HG02840 (cell line): ENCODE measurements around the gene DAAM1.
A peak's percentile ranks its signal among the peaks of the same experiment; 100 is the strongest.

Experiments
- ATAC-seq: cut with Tn5 transposase; IDR thresholded peaks from one replicate; pipeline ENCODE4 v1.9.1; 2021; ENCODE audit warnings: mild to moderate bottlenecking, moderate library complexity, moderate number of reproducible peaks; ENCODE audit not compliant: unreplicated experiment, low FRiP score

DAAM1 gene

DNA sequence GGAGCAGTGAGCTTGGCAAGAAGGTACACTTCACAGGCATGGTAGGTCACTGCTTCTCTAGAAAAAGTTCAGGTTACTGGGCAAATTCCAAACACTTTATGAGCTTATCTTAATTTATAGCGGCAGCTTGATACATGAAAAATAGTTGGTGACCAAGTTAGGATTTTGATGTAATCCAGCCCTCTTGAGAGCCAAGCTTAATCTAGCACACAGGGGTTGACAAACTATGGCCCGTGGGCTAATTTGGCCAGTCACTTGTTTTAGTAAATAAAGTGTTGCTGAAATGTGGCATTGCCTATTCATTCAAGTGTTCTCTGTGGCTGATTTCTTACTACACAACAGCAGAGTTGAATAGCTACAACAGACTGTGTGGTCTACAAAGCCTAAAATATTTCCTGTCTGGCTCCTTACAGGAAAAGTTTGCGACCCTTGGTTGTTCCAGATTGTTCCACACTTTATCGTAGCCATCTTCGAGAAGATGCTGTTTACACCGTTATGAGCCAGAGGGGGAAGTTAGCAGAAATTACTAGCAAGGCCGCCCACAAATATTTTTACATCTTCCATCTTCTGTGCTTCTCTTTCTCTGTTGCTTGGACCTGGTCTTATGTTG, 120.9 kb downstream of the DAAM1 start:
- ATAC-seq = no peak

DNA sequence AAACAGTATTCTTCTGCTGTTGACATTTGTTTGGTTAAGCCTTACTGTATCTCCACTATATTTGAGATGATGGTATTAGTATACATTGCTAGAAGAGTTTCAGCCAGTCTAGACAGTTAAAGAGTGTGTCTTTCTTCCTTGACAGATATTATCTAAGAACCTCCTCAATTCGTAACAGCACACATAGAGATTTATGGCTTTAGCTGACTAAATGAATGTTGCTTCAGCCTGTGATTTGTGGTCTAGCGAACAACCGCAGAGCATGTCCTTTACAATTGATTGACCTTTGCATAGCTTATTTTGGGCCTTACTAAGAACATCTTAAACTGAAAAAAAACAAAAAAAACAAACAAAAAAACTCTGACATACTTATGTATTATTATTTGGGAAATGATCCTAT, 122.2 kb downstream of the DAAM1 start:
- no peak for ATAC-seq

DNA sequence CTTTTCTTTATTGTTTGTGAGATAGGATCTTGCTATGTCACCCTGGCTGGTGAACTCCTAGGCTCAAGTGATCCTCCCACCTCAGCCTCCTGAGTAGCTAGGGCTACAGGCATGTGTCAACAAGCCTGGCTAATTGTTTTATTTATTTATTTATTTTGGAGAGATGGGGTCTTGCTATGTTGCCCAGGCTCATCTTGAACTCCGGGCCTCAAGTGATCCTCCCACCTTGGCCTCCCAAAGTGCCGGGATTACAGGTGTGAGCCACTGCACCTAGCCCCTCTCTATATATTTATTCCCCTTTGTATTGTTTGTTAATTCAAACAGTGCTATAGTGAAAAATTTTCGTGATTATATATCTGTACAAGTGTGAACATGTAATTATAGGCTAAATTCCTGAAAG, 123.3 kb downstream of the DAAM1 start:
- no peak for ATAC-seq

DNA sequence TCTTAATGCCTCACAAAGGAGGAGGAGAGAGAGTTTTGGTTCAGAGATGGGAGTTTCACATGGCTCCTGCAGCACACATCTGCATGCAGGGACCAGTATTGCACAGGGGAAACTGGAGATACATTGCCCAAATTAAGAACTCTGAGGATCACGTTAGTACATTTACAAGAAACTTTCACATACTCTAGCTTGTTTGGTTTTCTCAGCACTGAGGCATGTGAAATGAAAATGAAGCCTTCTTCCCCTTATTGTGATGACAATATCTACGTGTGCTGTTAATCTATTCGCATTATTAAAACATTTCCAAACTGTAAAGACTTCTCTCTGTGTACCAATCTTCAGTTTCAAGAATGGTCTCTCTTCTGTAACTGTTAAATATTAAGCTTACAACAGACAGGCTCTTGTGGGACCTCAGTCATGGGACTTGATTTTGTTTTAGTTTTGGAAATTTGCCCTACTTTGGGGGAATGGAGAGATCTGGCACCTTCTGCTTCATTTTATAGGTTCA, 124.7 kb downstream of the DAAM1 start:
- ATAC-seq = peak; percentile 55

DNA sequence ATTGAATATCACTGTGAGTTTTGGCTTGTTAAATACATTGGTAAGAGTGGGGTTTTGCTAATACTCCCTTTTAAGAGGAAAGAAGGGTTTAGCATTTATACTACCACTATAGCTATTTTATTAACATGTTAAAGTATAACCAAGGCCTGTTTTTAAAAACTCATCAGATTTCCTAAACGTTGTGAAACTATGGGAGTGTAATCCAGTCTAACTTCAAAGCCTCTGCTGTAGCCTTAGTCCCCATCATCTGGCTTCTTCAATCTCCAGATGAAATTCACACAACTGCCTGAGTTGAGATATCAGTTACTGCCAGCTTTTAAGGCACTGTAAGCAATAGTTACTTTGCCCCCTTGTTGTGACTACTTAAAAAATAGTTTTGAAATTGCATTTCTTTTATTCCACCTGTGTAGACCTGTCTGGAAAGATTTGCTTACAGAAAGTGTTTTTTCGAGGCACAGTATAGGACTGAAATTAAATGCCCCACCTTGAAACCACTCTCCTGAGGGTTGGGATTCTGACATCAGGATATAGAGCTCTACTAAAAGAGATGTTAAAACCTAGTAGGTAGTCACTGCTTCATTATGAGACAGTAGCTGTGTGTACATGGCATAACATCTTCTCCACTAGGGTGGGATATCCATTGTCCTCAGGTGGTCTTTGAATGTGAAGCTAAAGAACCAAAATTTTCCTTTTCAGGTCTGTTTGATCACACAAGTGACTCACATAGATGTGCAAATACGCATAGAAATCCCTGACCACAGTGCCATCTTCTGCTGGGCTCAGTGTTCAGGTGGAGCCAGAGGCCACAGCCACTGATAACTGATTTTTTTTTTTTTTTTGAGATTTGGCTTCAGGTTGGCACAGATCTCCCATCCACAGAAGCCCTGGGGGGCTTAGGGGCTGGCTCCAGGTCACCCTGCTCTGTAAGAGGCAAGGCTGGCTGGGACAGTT, 125.5 kb downstream of the DAAM1 start:
- ATAC-seq = no peak

DNA sequence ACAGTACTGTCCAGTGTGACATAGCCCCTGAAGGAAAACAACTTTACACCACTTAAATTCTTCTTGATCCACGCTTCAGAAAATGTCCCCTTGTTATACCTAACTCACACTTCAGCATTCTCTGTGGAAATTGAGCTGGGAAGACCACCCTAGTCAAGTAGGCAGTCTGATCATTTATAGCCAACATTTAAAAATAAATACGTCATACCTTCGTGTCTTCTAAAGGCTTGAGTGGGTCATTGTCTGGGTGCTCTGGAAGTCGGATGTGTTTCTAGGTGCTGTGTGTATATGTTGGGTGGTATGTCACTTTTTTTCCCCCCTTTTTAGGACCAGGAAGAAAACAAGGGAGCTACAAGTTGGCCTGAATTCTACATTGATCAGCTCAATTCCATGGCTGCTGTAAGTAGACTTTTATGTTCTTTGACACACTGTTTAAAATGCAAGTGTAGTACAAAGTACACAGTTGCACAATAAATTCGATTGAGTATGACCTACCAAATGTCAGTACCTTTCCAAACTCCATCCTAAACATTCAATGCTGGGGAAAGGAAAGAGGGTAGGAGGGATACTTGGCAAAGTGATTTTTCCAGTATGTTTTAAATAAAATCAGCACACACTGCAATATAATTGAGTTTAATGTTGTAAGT, 126.6 kb downstream of the DAAM1 start:
- ATAC-seq = no peak

DNA sequence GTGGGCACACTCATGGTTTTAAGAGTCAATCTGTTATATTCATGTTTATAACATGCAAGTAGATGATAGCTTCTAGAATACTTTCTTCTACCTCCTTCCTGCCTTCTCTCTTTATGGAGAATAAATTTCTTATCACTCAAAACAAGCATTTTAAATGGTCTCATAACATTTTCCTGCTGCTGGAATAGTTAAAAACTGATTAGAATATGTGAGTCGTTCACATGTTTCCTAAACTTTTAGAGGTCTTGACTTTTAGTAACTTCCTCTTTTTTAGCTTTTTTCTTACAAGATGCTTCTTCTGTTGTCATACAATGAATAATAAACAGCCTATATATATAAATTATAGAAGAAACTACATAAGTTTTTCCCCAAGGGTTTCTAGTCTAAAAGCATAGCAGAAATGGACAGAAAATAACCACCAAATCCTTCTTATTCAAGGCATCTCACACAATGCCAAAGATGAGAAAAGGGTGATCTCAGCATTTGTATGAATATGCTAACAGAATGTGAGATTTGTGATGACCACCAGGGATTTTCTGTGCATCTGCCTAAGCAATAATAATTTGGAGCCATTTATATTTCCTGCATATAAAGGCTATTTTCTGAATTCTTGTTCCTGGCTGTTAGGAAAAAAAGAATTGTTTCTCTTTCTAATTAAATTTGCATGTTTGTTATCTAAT, 127.8 kb downstream of the DAAM1 start:
- ATAC-seq = no peak

DNA sequence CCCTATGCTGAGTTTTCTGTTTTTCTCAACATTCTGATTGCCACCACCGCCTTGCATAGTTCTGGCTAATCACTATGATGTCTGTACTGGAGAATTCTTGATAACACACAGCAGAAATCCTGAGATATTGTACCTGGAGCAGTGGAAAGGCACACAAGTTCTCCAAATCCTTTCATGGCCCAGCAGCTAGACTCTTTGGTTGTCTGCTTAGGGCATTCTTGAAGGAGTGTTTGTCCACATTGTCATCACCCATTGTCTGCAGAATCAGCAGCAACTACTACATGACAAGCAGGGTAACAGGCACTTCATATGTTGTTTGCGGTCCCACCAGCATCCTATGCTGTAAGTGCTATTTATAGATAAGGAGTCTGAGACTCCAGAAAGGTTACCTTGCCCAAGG, 128.9 kb downstream of the DAAM1 start:
- no peak for ATAC-seq

DNA sequence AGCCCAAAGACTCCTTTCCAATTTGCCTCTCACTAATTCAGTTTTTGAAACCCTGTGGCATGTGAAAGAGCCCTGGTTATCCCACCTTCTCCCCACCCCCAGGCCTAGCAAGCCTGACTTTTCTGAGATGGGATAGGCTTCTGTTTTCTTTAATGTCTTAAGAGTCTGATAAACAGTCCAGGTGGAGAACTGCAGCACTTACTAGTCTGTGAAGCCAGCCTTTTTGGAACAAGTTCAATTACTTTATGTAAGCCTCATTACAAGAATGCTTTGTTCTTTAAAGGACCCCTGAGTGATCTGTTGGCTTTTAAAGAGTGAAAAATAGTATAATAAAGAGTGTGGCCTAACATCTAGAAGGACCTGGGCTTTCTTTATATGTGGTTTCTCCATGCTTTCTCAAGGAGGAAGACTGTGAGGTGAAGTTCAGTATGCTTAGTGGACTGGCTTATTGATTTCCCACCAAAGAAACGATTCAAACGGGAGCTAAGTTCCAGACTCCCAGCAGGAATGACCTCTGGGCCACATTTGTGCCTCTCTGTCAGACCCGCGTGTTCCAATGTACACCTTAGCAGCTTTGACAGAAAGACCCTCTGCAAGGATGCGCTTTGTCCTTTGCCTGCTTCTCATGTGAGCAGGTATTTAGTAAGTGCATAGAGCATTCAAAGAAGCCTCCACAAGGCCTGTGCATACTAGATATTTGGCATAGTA, 129.5 kb downstream of the DAAM1 start:
- no peak for ATAC-seq

DNA sequence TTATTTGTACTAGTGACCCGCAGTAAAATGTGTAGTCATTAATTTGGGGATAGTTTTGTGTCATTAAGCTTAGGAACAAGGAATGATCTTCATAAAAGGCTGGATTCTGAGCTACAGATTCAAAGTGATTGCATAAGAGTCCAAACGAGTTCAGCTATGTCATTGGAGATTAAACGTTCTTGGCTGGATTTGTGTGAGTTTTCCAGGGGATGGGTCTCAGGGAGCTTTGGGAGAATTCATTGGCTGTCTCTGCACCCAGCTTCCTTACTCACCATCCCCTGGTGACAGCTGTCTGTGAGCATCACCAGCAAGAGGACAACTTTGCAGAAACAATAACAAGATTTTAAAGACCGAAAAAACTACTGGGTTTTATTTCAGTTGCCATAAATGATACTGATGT, 130.4 kb downstream of the DAAM1 start:
- ATAC-seq = no peak

DNA sequence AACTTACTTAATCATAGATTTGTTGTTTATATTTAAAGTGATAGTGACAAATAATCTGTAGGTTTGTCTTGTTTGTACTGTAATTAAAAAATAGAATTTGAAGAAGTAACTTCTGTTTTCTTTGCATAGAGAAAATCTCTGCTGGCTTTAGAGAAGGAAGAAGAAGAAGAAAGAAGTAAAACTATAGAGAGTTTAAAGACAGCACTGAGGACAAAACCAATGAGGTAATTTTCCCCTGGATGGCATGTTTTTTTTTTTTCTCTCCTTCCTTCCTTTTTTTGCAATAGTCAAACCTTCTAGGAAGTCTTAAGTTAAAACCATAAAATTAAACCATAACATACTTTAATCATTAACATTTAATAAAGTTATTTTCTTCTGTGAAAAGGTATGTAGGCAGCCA, 131.9 kb downstream of the DAAM1 start:
- ATAC-seq = no peak

DNA sequence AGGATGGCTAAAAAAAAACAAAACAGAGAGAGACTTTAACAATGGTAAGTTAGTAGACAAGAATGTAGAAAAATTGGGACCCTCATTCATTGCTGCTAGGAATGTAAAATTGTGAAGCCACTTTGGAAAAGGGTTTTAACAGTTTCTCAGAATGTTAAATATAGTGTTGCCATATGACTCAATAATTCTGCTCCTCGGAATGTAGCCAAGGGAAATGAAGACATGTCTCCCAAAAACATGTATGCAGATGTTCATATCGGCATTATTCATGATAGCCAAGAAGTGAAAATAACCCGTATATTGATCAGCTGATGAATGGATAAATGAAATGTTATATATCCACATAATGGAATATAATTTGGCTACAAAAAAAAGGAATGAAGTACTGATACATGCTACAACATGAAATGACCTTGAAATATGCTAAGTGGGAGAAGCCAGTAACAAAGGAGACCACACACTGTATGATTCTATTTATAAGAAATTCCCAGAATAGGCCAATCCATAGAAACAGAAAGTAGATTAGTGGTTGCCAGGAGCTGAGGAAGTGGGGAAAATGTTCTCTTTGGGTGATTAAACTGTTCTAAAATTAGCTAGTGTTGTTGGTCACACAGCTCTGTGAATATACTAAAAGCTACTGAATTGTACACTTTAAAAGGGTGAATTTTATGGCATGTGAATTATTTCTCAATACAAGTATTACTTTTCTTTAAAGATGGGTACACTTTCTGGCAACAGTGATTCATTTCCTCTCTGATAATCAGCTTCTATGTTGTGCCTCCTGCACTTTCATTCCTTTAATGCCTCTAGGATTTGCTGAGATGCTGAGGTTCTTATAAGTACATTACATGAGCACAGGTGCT, 132.5 kb downstream of the DAAM1 start:
- no peak for ATAC-seq

DNA sequence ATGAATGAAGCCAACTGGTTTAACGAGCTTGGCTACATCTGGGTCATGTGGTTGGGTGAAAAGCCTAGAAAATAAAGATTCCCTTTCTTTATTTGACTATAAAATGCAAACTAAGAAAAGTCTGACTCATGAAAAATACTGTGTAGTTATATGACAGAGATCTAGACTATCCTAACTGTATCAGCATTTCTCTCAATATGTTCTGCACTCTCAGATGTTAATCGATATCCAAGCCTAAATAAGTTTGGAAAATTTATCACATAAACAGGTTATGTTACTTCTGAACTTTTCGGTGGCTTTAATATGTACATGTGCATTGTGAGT, 133.1 kb downstream of the DAAM1 start:
- ATAC-seq = no peak

DNA sequence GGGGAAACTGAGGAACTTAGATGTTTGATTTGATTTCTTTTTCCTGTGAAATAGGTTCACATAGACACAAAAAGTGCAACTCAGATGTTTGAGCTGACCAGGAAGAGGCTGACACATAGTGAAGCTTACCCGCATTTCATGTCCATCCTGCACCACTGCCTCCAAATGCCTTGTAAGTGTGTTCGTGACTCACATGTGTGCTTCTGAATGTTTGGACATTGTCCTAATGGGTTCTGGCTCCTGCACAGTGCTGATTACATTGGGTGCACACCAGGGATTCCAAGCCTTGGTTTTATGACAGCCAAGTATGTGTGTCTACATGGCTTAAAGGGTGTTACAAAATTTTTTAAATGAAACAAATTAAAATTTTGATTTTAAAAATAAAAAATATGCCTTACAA, 137.4 kb downstream of the DAAM1 start:
- no peak for ATAC-seq

DNA sequence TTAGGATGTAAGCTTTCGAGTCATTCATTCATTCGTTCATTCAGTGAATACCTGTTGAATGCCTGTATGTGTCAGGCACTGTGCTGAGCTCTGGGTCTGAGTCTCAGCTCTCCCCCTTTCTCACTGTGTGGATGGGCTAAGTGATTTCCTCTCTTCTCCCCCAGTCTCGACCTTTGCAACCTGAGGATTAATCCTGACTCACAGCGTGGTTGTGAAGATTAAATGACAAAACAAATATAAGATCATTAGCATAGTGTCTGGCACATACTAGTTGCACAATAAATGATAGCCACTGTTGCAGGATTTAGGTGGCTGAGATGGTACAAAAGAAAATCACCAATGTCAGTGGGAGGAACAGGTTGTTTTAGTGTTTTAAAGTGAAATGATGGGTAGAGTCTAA, 140.0 kb downstream of the DAAM1 start:
- ATAC-seq = no peak

DNA sequence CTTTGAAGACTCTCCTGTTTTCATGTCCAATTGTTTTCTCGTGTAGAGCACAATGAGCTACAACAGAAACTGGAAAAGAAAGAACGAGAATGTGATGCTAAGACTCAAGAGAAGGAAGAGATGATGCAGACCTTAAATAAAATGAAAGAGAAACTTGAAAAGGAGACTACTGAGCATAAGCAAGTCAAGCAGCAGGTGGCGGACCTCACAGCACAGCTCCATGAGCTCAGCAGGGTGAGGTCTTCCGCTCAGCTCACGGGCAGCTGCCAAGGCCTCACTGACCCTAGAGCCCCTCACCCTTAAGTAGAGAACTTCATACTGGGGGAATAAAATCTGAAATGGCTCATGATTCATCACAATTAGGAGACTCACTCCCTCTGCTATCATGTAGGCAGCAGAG, 142.0 kb downstream of the DAAM1 start:
- ATAC-seq = no peak

DNA sequence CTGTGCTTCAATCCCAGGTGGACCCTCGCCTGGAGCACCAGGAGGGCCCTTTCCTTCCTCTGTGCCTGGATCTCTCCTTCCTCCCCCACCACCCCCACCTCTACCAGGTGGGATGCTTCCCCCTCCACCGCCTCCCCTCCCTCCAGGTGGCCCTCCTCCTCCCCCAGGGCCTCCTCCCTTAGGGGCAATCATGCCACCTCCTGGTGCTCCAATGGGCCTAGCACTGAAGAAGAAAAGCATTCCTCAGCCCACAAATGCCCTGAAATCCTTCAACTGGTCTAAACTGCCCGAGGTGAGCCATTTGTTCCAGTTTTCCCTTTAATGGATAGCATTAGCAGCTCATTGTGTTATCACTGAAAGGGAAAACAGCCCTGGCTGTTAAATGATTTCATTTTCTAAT, 142.8 kb downstream of the DAAM1 start:
- ATAC-seq = no peak

DNA sequence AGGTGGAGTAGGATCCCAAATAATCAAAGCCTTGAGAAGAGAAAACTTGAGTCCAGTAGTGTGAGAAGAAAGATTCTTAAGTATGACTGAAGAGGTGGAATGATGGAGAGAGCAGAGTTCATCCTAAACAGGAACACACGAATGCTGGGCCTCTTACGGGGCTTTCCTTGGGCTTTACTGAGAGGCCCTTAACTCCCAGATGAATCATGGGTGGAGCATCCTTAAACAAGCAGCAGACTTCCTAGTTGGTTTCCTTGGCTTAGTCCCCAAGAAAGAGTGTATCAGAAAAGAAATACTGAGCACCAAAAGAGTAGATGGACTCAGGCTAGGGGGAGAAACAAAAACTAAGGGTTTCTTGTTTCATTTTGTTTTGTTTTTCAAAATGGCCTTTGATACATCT, 144.3 kb downstream of the DAAM1 start:
- no peak for ATAC-seq

DNA sequence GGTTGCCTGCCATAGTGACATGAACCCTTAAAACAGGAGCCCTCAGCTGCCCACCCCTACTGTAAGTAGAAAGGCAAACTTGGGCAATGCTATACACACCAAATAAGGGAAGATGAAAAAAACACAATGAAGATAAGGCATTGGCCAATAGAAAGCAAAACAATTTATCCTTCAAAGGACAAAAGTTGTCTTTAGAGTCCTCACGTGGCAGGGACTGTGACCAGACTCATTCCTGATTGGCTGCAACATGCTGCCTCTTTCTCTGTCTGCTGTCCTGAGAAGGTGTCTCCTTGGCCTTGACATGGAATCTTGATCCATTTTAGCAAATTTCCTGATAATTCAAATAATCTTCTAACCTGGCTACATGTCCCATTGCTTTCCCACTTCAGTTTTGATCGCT, 144.8 kb downstream of the DAAM1 start:
- no peak for ATAC-seq
